GM19324 (cell line): Measurements from ENCODE around the gene NTNG2.

Experiments used
- ATAC-seq: cut with Tn5 transposase; IDR thresholded peaks from one replicate; pipeline ENCODE4 v1.9.1; 2021; ENCODE audit warnings: mild to moderate bottlenecking, moderate library complexity; ENCODE audit not compliant: unreplicated experiment, low FRiP score

Gene NTNG2

GRCh38 chr9:132146575-132146974 is 15.3 kb upstream of the NTNG2 start:
- ATAC-seq: no peak

GRCh38 chr9:132147331-132147730 is 14.5 kb upstream of the NTNG2 start:
- no peak for ATAC-seq

GRCh38 chr9:132147839-132148238 is 14.0 kb upstream of the NTNG2 start:
- no peak for ATAC-seq

GRCh38 chr9:132150256-132150655 is 11.6 kb upstream of the NTNG2 start:
- ATAC-seq: no peak

GRCh38 chr9:132151118-132151517 is 10.7 kb upstream of the NTNG2 start:
- ATAC-seq: no peak

- no peak for ATAC-seq
These were observed 9.6 kb upstream of the NTNG2 start for GRCh38 chr9:132152231-132152630.

- no peak for ATAC-seq
These were observed 6.8 kb upstream of the NTNG2 start for GRCh38 chr9:132154863-132155567.

- ATAC-seq: no peak
These were observed 6.3 kb upstream of the NTNG2 start for GRCh38 chr9:132155568-132155895.

- ATAC-seq: no peak
These were observed 5.6 kb upstream of the NTNG2 start for GRCh38 chr9:132156262-132156661.

GRCh38 chr9:132157347-132158116 is 4.3 kb upstream of the NTNG2 start:
- ATAC-seq: no peak

GRCh38 chr9:132160802-132161742 is 786 bp upstream of the NTNG2 start:
- no peak for ATAC-seq

GRCh38 chr9:132162764-132163456 is 1.1 kb downstream of the NTNG2 start:
- ATAC-seq: no peak

- ATAC-seq: no peak
These were observed 1.6 kb downstream of the NTNG2 start for GRCh38 chr9:132163457-132163875.

GRCh38 chr9:132163876-132164603 is 2.2 kb downstream of the NTNG2 start:
- no peak for ATAC-seq

GRCh38 chr9:132164604-132165362 is 2.9 kb downstream of the NTNG2 start:
- ATAC-seq: no peak

GRCh38 chr9:132166599-132166998 is 4.7 kb downstream of the NTNG2 start:
- no peak for ATAC-seq

- ATAC-seq: no peak
These were observed 5.3 kb downstream of the NTNG2 start for GRCh38 chr9:132167192-132167591.

- no peak for ATAC-seq
These were observed 6.5 kb downstream of the NTNG2 start for GRCh38 chr9:132168347-132168746.

GRCh38 chr9:132168851-132169250 is 7.0 kb downstream of the NTNG2 start:
- no peak for ATAC-seq
